OCI-M2 (cell line): ENCODE data around the gene TTBK1.

ENCODE experiments used
- DNase-seq: peaks from one replicate; lab custom pipeline; 2025; ENCODE audit not compliant: unreplicated experiment; lab: John Stamatoyannopoulos, UW

The TTBK1 gene

GRCh38 chr6:43254138-43254817 lies 11.0 kb downstream of the TTBK1 start:
- DNase-seq: no peak

GRCh38 chr6:43254846-43255245 lies 11.6 kb downstream of the TTBK1 start:
- no peak for DNase-seq

- no peak for DNase-seq
Observed at GRCh38 chr6:43255408-43256054, 12.2 kb downstream of the TTBK1 start.

- DNase-seq: no peak
Observed at GRCh38 chr6:43256670-43257366, 13.5 kb downstream of the TTBK1 start.

- no peak for DNase-seq
Observed at GRCh38 chr6:43257367-43258145, 14.3 kb downstream of the TTBK1 start.

GRCh38 chr6:43258180-43258579 lies 14.9 kb downstream of the TTBK1 start:
- no peak for DNase-seq

GRCh38 chr6:43258807-43259686 lies 15.8 kb downstream of the TTBK1 start:
- DNase-seq: no peak

- no peak for DNase-seq
Observed at GRCh38 chr6:43260791-43261190, 17.5 kb downstream of the TTBK1 start.

GRCh38 chr6:43261198-43261597 lies 17.9 kb downstream of the TTBK1 start:
- DNase-seq: no peak

GRCh38 chr6:43262000-43262779 lies 18.9 kb downstream of the TTBK1 start:
- no peak for DNase-seq

- no peak for DNase-seq
Observed at GRCh38 chr6:43262780-43263313, 19.6 kb downstream of the TTBK1 start.

- no peak for DNase-seq
Observed at GRCh38 chr6:43263314-43264178, 20.3 kb downstream of the TTBK1 start.

GRCh38 chr6:43264599-43265145 lies 21.4 kb downstream of the TTBK1 start:
- no peak for DNase-seq

- DNase-seq: no peak
Observed at GRCh38 chr6:43265564-43265963, 22.3 kb downstream of the TTBK1 start.

GRCh38 chr6:43267619-43268354 lies 24.5 kb downstream of the TTBK1 start:
- no peak for DNase-seq

- no peak for DNase-seq
Observed at GRCh38 chr6:43268355-43268700, 25.0 kb downstream of the TTBK1 start.

GRCh38 chr6:43268782-43269272 lies 25.5 kb downstream of the TTBK1 start:
- no peak for DNase-seq
